Vagina (tissue), 2 donors: ENCODE results near the gene ST6GALNAC3. TPM values are rescaled to one million over a fixed set of nuclear protein-coding genes. Genes with fewer than 3 reads are reported as not detected.

Source experiments
- DNase-seq, 2 donors: peaks; one replicate each; pipeline ENCODE4 v3.0.0-alpha.2; 2017; ENCODE audit errors: extremely low spot score in 2 of 2
- H3K27ac ChIP-seq: fragments of 200-600 bp; sonication (generic); one replicate; pipeline ENCODE4 v1.5.1; 2019
- H3K27me3 ChIP-seq: fragments of 200-600 bp; sonication (generic); one replicate; pipeline ENCODE4 v1.5.1; 2019
- H3K36me3 ChIP-seq, 2 donors: fragments of 200-600 bp; sonication (generic); one replicate each; pipeline ENCODE4 v1.5.1; 2017 to 2019
- H3K4me1 ChIP-seq: fragments of 200-600 bp; sonication (generic); one replicate; pipeline ENCODE4 v1.5.1; 2019
- H3K4me3 ChIP-seq, 2 donors: fragments of 200-600 bp; sonication (generic); 1 replicate in 1 of 2; 2 replicates in 1 of 2; pipeline ENCODE4 v1.5.1; 2016 to 2019
- H3K9me3 ChIP-seq: fragments of 200-600 bp; sonication (generic); one replicate; pipeline ENCODE4 v1.5.1; 2019
- CTCF ChIP-seq, 3 experiments: fragments of 450-650 bp in 2 of 3; fragments of 200-600 bp in 1 of 3; sonication (generic) in 1 of 3; IDR thresholded peaks; one replicate each; pipeline ENCODE4 v1.5.1; 2017 to 2019; ENCODE audit warnings: antibody characterized with exemption in 3 of 3, mild to moderate bottlenecking in 2 of 3, moderate library complexity in 2 of 3
- POLR2A ChIP-seq, 2 donors: fragments of 450-650 bp; IDR thresholded peaks; one replicate each; pipeline ENCODE4 v1.6.1; 2017; ENCODE audit warnings: antibody characterized with exemption in 2 of 2, mild to moderate bottlenecking in 2 of 2, moderate library complexity in 2 of 2
- POLR2AphosphoS5 ChIP-seq, 2 donors: sonication (generic); formaldehyde crosslinking; IDR thresholded peaks; one replicate each; pipeline ENCODE4 v1.9.0; 2017; ENCODE audit warnings: antibody characterized with exemption in 2 of 2, mild to moderate bottlenecking in 2 of 2, low read depth in 1 of 2; ENCODE audit not compliant: insufficient read depth in 1 of 2
- intact Hi-C: fragments of 100-400 bp; cut with DNase I; formaldehyde crosslinking; loops from one replicate; pipeline ENCODE4 v1.15.1; 2023
- total RNA-seq: library from RNA; depleted of rRNA; stranded (reverse); fragments of >200 nt; gene quantifications from one replicate; pipeline ENCODE4 v1.2.3, GENCODE V29; 2016

ST6GALNAC3 gene
- total RNA-seq, 1 donor from 2014 or later, result 21.1 TPM

- Histone ChIP-seq H3K9me3 (no peaks in the 10 kb centered on the region), H3K4me3 (no peak overlapping the region), H3K36me3 (no peaks in the 10 kb centered on the region), H3K4me1 (no peaks in the 10 kb centered on the region), H3K27me3 (no peaks in the 10 kb centered on the region), H3K27ac (no peak overlapping the region)
- no peak for DNase-seq
- intact Hi-C loops, result no loop called here
- no peak for TF ChIP-seq POLR2A (IDR thresholded peaks at IDR 0.05)
- TF ChIP-seq CTCF (IDR thresholded peaks at IDR 0.05), result no peak
- no peak for TF ChIP-seq POLR2AphosphoS5 (IDR thresholded peaks at IDR 0.05; ENCODE audit: insufficient read depth in 1 of 2, low read depth in 1 of 2)
Measured at GRCh38 chr1:76284842-76285241, 210.3 kb downstream of the ST6GALNAC3 start.

- Histone ChIP-seq H3K27me3 (no peaks in the 10 kb centered on the region), H3K27ac (no peak overlapping the region), H3K4me3 (no peak overlapping the region), H3K9me3 (no peaks in the 10 kb centered on the region), H3K4me1 (no peaks in the 10 kb centered on the region), H3K36me3 (no peaks in the 10 kb centered on the region)
- intact Hi-C loops, result no loop called here
- DNase-seq, result no peak
- TF ChIP-seq POLR2AphosphoS5 (IDR thresholded peaks at IDR 0.05; ENCODE audit: insufficient read depth in 1 of 2, low read depth in 1 of 2) (no peak), POLR2A (IDR thresholded peaks at IDR 0.05) (no peak), CTCF (IDR thresholded peaks at IDR 0.05) (no peak)
Measured at GRCh38 chr1:76285578-76286135, 211.1 kb downstream of the ST6GALNAC3 start.

- H3K27me3 ChIP-seq, result no peaks in the 10 kb centered on the region
- H3K4me1 ChIP-seq, result no peaks in the 10 kb centered on the region
- H3K27ac ChIP-seq, result no peak overlapping the region
- DNase-seq, result no peak
- intact Hi-C loops, result no loop called here
- TF ChIP-seq POLR2A (IDR thresholded peaks at IDR 0.05), result no peak
- TF ChIP-seq POLR2AphosphoS5 (IDR thresholded peaks at IDR 0.05; ENCODE audit: insufficient read depth in 1 of 2, low read depth in 1 of 2), result no peak
- no peak for TF ChIP-seq CTCF (IDR thresholded peaks at IDR 0.05)
- no peaks in the 10 kb centered on the region for H3K9me3 ChIP-seq
- no peak overlapping the region for H3K4me3 ChIP-seq
- H3K36me3 ChIP-seq, result no peaks in the 10 kb centered on the region
Measured at GRCh38 chr1:76287917-76288316, 213.4 kb downstream of the ST6GALNAC3 start.

GRCh38 chr1:76288758-76289483 is 214.4 kb downstream of the ST6GALNAC3 start:
- H3K36me3 ChIP-seq, result no peaks in the 10 kb centered on the region
- intact Hi-C loops, result no loop called here
- no peaks in the 10 kb centered on the region for H3K9me3 ChIP-seq
- H3K4me3 ChIP-seq, result no peak overlapping the region
- no peaks in the 10 kb centered on the region for H3K4me1 ChIP-seq
- H3K27ac ChIP-seq, result no peak overlapping the region
- TF ChIP-seq POLR2A (IDR thresholded peaks at IDR 0.05) (no peak), CTCF (IDR thresholded peaks at IDR 0.05) (no peak)
- H3K27me3 ChIP-seq, result no peaks in the 10 kb centered on the region
- DNase-seq, result no peak

- no peak for TF ChIP-seq POLR2AphosphoS5 (IDR thresholded peaks at IDR 0.05; ENCODE audit: insufficient read depth in 1 of 2, low read depth in 1 of 2)
- Histone ChIP-seq H3K36me3 (no peaks in the 10 kb centered on the region), H3K9me3 (no peaks in the 10 kb centered on the region), H3K27ac (no peak overlapping the region), H3K27me3 (no peaks in the 10 kb centered on the region), H3K4me3 (no peak overlapping the region), H3K4me1 (no peaks in the 10 kb centered on the region)
- intact Hi-C loops, result no loop called here
- DNase-seq, result no peak
Measured at GRCh38 chr1:76289692-76290091, 215.1 kb downstream of the ST6GALNAC3 start.
